GM12891 (cell line): Measurements from ENCODE around the gene P2RY8.

Experiments
- POLR2A ChIP-seq: IDR thresholded peaks from 2 replicates; pipeline ENCODE4 v1.6.1; 2011; ENCODE audit warnings: low read depth, low read length, control low read depth
- POLR2AphosphoS5 ChIP-seq: IDR thresholded peaks from 2 replicates; pipeline ENCODE4 v1.6.1; 2011; ENCODE audit warnings: low read depth, low read length, control low read depth

DNA sequence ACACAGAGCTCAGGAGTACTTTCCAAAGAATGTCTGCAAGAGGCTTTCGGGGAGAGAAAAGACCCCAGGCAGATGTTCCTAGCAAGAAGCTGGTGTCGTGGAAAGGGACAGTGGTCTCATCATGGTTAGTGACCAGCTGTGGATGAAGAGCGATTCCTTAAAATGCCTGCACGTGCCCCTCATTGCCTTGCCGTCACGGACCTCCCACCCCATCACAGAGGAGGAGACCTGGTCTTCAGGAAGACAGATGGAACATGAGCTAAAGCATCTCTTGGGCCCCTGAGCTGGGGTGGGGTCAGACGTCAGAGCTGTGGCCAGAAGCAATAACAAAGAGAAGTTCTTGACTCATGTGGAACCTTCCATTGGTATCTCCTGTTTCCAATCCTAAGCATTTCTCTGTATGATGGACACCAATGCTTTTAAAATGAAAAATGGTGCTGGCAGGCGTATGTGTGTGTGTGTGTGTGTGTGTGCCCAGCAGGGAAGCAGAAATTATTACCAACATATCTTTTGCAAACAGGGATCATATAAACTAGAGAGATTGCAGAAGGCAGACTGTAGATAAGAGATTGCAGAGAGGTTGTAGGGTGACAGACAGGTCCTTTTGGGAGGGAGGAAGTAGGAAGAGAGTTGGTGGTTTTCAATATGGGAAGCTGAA lies 59.1 kb downstream of the P2RY8 start:
- TF ChIP-seq POLR2A (no peak), POLR2AphosphoS5 (no peak)
